Measurements from ENCODE around the gene CPM.

CPM gene

DNA sequence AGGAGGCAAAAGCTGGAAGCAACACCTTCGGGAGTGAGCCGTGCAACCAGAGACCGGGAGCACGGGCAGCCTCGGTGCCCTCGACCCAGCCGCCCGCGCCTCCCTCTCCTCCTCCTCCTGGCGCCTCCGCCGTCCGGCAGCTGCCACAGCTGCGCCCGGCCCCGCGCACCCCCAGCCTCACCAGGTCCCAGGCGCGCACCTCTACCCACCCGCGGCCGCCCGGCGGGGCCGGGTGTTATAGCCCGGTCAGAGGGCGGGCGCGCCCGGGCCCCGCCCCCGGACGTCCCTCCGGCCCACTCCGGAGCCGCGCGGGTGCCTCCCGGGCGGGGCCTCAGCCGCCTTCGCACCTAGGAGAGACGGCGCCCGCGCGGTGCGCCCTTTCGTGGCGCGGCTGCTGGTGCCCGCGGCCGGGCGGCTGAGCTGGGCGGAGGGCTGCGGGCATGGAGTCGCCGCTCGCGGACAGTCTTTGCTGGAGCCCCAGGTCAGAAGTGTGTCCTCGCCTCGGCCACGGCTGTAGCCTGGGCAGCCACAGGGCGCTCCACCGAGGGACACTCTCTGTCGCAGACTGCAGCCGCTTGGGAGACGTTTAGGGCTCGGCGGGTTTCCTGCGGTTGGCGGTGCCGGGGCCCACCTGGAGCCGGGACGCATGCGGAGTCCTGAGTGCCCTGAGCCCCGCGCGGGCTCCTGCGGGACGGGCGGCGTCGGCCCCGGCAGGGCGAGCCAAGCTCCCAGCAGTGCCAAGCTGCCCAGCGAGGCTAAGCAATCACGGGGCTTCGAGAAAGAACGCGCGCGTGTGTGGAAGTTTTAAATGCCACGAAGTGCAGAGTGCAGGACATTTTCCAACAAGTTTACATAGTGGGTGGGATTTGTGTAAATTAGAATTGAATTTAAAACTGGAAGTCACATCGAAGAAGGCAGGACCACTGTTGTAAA lies at the start of gene CPM:
Gene CPM, minus strand, starts transcription at position 211 of the 933 bp plus-strand sequence. CDS start 334 bp downstream, outside the sequence.
- peak within 1 kb of the TSS; percentile 9 for H3K4me3 ChIP-seq (ENCODE audit: low read depth, low read length)

DNA sequence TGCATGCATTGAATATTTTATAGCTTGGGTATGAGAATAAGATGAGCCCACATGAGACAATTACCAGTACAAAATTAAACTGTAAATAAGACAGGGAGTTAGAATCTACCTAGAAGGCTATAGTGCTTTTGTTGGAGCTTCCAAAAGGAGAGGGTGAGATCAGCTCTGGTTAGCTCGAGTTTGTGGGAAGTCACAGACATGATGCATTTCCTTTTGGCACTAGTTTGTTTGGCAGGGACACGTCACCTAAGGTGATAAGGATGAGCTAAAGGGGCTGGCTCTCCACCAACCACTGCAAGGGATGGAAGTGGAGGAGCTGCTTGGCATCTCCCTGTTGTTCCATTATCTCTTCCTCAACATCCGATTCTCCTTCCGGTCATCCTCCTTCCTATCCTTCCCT lies 48.5 kb upstream of the CPM start:
- H3K4me3 ChIP-seq (ENCODE audit: low read depth, low read length) = no peak overlapping the region

DNA sequence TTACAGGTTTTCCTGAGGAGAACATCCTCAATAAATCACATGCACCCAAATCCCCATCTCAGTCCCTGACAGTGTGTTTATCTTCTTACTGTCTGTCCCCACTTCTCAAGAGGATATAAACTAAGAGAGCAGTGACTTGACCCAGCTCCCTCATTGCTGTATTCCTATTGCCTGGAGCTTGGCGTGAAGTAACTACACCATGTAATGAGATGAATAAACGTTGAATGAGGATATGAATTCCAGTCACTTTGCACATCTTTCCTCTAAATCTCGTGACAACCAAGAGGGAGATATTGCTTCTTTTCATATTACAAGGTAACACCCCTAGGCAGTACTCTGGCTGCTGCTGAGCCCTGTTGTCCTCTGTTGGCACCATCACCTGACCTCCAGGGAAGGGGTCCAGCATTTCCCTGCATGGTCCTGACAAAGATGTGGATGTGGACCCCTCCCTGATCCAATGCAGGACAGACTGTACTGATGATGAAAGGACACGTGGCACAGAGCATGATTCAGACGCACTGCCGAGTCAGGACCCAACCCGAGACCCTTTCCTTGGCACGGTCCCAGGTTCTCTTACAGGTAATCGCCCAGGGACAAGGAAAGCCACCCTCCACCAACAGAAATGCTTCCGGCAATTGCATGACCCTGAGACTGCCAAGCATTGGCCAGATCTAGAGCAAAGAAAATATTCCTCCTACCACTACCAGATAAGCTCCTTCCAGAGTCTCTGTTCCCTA lies 47.7 kb upstream of the CPM start:
- no peak overlapping the region for H3K4me3 ChIP-seq (ENCODE audit: low read depth, low read length)

DNA sequence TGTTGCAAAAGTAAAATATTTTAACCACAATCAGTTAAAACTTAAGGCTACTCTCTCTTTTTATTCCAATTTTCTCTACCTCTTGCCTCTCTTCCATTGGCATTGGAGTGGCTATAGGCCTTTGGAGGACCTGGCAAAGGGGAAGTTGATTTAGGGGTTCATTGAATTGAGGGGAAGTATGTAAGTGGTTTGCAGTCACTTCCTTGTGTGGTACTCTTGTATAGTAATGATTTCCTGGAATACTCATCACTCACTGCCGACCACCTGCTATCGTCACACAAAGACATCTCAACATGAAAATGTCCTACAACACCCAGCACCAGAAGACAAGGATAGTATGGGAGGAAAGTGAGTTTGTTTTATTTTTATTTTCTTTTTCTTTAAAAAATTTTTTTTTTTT lies 45.7 kb upstream of the CPM start:
- no peak overlapping the region for H3K4me3 ChIP-seq (ENCODE audit: low read depth, low read length)

DNA sequence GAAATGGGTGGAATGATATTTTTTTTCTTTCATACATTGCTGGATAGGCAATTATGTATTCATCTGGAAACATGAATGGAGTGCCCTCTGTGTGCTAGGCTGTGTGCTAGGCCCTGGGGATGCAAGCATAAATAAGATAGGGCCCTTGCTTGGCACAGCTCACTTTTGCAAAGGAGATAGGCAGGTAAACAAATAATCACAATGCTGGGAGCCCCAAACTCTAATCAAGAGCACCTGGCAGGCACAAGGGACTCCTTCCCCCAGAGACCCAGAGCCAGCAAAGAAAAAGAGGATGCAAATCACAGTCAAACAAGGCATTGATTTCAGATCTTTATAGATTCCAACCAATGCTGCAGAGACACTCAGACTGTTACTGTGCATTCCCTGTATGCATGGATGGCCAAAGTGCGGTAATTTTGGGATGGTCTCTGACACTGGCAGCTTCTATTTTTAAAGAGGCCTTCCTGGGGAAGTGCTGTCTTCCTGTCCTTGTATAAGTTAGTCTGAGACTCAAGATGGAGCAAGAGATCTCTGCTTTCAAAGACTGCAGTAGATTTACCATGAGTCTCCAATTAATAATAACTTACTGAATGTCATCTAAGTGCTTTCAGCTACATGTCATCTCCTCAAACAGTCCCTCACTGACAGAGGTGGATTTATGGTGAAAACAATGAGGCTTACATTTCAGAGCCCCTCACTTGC lies 45.1 kb upstream of the CPM start:
- no peak overlapping the region for H3K4me3 ChIP-seq (ENCODE audit: low read depth, low read length)

DNA sequence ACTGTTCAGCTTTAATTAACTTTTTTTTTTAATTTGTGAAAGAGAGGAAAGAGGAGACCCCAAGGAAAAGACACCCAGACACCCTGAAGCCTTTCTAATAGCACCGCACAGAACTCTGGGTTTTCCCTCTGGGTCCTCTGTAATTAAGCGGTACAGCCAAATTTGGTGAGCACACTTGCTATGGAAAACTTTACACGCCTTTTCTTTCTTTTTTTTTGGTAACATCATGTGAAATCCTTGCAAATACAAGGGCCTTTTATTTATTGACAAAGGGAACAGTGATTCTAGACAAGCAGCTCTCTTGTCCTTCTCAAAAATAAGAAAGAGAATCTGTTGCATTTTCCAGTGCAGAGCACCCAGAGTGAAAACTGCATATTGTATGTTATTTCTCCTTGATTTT lies 44.4 kb upstream of the CPM start:
- no peak overlapping the region for H3K4me3 ChIP-seq (ENCODE audit: low read depth, low read length)

DNA sequence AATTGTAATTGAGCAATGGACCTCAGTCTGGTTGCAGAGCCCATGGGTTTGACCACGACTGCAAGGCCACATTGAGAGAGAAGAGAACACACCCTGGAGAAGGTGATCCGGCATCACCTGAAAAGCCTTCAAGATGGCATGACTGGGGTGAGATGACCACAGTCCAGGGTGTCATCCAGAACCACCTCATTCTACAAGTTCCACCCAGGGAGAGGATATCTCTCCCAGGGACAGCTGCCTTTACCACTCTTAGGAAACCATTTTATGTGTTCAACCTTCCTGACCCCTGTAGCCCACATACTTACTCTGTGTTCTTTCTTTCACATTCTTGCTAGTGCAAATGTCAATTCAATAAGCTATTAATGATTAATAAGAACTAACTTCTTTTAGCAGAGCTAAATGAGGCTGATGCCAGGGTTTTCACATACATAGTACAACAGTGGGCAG lies 43.4 kb upstream of the CPM start:
- H3K4me3 ChIP-seq (ENCODE audit: low read depth, low read length) = no peak overlapping the region

DNA sequence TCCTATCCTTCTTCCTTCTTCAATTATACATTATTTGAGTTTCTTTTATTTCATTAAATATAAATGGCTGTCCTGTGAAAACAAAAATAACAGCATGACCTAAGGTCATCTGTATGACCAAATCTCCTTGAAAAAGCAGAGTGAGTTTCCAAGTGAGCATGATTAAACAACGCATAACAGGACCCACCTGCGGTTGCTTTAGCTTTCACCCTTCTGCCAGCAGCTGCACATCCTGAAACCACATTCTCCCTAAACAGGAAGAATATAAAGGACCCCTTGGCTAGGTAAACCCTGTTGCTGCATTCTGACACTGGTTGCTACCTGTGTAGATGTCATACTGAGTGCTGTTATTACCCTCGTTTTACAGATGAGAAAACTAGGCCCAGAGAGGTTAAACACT lies 42.8 kb upstream of the CPM start:
- H3K4me3 ChIP-seq (ENCODE audit: low read depth, low read length) = no peak overlapping the region

DNA sequence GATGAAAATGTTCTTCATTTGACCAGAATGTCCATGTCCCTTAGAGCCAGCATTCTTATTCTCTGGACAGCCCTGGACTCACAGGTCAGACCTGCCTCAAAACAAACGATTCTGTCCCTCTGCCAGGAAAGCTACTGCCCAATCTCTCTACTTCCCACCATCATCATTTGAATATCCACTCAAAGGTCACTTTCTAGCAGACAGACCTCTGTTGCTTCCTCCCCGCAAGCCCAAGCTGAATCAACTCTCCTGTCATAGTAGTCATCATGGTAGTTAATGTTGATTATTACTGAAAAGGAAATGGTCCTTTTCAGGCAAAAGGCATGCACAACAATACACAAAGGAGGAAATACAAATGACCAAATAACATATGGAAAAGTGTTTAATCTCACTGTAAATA lies 39.6 kb upstream of the CPM start:
- H3K4me3 ChIP-seq (ENCODE audit: low read depth, low read length) = no peak overlapping the region

DNA sequence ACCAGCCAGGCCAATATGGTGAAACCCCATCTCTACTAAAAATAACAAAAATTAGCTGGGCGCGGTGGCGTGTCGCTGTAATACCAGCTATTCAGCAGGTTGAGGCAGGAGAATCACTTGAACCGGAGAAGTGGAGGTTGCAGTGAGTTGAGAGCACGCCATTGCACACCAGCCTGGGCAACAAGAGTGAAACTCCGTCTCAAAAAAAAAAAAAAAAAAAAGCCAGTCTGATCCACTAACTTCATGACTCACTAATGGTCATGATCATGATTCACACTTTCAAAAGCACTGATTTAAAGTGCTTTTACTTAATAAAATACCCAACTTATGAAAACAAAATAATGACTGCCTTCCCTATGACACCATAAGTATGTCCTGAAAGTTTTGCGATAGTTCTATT lies 38.4 kb upstream of the CPM start:
- no peak overlapping the region for H3K4me3 ChIP-seq (ENCODE audit: low read depth, low read length)

DNA sequence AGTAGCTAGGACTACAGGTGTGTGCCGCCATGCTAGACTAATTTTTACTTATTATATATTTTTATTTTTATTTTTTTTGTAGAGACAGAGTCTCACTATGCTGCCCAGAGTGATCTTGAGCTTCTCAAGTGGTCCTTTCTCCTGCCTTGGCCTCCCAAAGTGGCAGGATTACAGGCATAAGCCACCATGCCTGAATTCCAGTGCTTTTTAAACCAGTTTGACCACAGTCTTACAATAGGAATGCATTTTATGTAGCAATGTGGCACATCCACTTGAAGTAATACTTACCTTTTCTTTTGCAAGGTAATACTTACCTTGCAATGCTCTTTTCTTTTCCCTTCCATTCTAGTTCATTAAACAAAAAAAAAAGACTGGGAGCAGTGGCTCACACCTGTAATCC lies 38.0 kb upstream of the CPM start:
- no peak overlapping the region for H3K4me3 ChIP-seq (ENCODE audit: low read depth, low read length)

DNA sequence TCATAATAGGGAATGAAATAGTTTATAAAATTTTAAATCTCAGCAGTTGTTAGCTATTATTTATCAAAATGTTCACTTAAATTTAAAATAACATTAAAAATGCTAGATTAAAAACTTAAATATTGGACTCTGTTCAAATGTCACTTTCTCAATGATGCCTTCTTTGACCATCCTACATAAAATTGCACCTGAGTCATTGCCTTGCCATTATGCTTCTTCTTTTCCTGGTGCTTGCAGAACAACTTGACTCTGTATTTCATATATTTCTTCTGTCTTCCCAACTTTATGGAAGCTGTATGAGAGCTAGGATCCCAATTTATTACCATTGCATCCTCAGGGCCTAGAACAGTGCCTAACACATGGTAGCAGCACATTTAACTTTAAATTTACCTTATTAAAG lies 37.3 kb upstream of the CPM start:
- H3K4me3 ChIP-seq (ENCODE audit: low read depth, low read length) = no peak overlapping the region

DNA sequence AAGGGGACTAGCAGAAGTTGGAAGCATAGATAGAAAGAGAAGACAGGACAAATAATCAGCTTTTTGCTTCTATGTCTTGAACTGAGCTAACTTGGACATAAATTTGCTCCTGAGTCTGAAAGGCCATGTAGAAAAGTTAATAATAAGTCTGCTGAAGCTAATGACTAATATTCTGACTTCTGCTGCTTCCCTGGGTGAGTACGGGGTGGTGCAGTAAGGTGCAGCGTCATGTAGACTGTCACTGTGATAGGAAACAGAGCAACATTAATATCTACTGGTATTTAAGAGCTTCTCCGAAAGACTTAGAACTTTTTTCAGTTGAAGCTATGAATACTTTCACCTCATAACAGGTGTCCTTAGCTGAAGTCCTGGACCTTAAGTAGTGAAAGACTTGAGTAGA lies 34.1 kb upstream of the CPM start:
- no peak overlapping the region for H3K4me3 ChIP-seq (ENCODE audit: low read depth, low read length)

DNA sequence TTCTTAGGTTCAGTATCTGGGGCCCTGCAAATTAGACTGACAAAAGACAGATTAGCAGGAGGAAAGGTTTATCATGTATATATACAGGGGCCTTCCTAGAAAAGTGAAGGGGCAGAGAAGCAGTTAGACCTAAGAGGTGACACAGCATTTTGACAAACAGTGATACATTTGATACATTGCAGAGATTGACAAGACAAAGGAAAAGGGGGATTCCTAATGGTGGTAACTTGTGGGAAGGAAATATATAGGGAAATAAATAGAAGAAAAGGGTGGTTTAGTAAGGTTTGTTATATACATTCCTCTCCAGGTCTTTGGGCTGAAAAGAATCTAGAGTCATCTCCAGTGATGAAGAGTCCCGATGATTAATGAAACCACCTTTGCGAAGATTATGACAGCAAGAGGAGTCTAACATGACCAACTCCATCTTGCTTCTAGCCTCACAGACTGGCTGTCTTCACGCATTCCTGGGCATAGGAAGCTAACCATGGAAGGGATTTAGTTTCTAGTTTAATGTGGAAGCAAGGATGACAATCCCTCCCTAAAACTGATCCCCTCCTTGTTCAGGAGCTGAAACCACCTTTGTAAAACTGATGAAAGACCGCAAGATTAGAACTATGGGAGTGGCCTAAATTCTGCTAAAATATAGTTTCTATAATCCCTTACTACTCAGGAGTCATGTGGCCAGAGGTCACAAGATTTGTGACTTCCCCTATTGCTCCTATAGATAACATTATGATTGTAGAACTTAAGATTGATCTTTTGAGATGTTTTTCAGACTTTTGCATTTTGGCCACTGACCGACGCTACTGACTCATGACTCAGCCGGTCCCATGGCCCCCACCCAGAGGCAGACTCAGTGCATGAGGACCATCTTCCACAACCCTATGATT lies 31.1 kb upstream of the CPM start:
- no peak overlapping the region for H3K4me3 ChIP-seq (ENCODE audit: low read depth, low read length)

DNA sequence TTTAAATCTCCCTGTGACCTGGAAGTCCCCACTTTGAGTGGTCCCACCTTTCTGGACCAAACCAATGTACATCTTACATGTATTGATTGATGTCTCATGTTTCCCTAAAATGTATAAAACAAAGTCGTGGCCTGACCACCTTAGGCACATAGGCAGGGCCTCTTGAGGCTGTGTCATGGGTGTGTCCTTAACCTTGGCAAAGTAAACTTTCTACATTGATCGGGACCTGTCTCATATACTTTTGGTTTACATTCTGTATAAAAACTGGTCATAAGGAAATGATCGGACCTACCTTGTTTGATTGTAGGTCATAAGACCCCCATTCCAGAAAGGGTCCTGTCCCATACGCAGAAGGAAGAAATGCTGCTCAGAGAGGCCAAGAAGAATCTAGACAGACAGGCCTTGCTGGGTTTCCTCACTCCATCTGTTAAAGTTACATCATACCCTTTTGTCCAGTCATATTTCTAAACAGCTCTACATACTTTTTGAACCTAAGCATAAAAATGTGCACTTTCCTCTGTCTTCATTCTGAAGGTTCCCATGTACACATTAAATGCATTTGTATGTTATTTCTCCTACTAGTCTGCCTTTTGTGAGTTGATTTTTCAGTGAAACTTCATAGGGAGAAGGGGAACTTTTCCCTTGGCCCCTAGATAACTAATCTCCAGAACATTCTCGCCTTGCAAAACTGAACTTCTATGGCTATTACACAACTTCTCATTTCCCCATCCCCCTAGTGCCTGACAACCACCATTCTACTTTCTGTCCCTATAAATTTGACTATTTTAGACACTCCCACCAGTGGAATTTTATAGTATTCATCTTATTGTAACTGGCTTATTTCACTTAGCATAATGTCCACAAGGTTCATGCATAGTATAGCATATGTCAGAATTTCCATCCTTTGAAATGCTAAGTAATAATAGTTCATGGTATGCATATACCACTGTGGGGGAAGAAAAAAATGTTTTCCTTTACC lies 30.2 kb upstream of the CPM start:
- no peak overlapping the region for H3K4me3 ChIP-seq (ENCODE audit: low read depth, low read length)

DNA sequence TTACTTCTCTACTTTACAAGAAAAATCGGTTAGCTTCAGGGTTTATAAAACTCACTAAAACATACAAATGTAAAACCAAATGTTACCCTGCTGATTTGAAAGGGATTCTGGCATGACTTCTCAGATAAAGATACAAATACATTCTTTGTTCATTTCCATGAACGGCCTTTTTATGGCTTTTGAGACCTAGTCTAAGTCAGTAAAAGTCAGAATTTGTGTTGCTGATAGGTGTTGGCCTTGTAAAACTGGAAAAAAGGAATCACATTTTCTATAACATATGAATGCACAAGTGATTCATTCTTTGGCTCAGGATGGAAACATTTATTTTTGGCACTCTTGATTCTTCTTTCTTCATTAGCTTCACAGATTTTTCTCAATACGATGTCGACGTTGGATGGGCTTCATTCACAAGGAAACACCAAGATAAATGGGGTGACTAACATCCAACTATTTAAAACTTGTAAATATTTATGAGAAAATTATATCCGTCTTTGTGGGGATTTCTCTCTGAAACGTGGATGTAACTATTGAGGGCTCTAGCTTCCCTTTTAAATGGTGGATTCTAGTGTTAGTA lies 27.0 kb upstream of the CPM start:
- H3K4me3 ChIP-seq (ENCODE audit: low read depth, low read length) = no peak overlapping the region

DNA sequence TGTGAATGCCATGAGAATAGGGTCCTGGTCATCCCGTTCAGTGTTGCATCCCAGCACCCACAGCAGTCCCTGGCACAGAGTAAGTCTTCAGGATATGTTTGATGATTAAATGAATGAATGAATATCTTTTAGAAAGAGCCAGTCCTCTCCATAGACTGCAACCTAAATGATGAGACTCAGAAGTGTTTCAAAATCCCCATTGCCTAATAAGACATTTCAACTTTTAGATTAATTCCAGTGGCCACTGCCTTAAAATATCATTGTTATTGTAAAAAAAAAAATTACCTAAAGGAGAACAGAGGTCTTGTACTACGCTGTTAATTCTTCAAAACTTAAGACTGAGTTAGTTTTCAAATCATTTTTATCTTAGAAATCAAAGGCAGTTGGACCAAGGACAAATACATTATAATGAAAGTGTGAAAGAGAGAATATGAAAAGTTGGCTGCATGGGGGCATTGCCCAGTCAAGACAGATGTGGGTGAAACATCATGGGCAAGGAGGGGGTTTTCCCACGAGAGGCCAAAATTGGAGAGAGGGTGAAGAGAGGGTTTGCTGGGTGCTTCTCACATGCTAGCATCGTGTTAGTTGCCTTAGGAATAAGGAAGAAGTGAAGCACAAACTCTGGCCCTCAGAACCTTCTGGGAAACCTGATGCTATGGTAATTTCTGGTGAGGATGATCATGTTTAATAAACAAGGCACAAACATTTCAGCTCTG lies 26.3 kb upstream of the CPM start:
- no peak overlapping the region for H3K4me3 ChIP-seq (ENCODE audit: low read depth, low read length)

DNA sequence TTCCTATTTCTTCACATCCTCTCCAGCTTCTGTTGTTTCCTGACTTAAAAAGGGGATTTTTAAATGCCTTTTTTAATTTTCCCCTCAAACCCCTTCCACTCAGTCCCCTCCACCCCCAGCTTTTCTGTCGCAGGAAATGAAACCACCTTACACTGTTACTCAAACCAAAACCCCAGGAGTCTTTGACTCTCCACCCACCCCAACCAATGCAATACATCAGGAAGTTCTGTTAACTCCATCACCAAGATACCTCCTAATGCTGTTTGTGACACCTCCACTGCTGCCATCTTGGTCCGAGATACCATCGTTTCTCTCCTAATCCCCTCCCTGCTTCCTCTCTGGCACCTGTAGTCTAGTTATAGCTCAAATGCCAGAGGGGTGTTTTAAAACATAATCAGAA lies 25.4 kb upstream of the CPM start:
- no peak overlapping the region for H3K4me3 ChIP-seq (ENCODE audit: low read depth, low read length)

Measured in iPS-11a (cell line).